DOHH2 (cell line): ENCODE measurements around the gene C4BPA.

Source experiments
- CTCF ChIP-seq: fragments of 200-600 bp; sonication (generic); IDR thresholded peaks from one replicate; pipeline ENCODE4 v1.5.1; 2014; ENCODE audit warnings: antibody characterized with exemption, mild to moderate bottlenecking, low read depth, low read length; ENCODE audit not compliant: poor library complexity, severe bottlenecking
- EZH2phosphoT487 ChIP-seq: fragments of 200-600 bp; sonication (generic); IDR thresholded peaks from 2 replicates; pipeline ENCODE4 v1.6.1; 2017; ENCODE audit warnings: borderline replicate concordance, mild to moderate bottlenecking, antibody characterized with exemption, low read length, moderate library complexity, mixed read lengths

GRCh38 chr1:207101720-207102119 lies 2.3 kb upstream of the C4BPA start:
- TF ChIP-seq CTCF, result no peak
- TF ChIP-seq EZH2phosphoT487, result no peak
